ENCODE measurements around the gene DGCR2.

The DGCR2 gene

GRCh38 chr22:19042285-19043120 lies 79.7 kb downstream of the DGCR2 start:
- no peak for DNase-seq (ENCODE audit: low spot score)
- no peak for TF ChIP-seq CTCF (IDR thresholded peaks at IDR 0.05; ENCODE audit: borderline replicate concordance, control extremely low read depth, extremely low read depth, insufficient read depth, missing control alignments)
- in situ Hi-C loops (cut with MboI; ENCODE audit: low sequenced_read_pairs, unreplicated experiment), result no loop called here

GRCh38 chr22:19041704-19042074 lies 80.5 kb downstream of the DGCR2 start:
- in situ Hi-C loops (cut with MboI; ENCODE audit: low sequenced_read_pairs, unreplicated experiment), result no loop called here
- TF ChIP-seq CTCF (IDR thresholded peaks at IDR 0.05; ENCODE audit: borderline replicate concordance, control extremely low read depth, extremely low read depth, insufficient read depth, missing control alignments), result no peak
- no peak for DNase-seq (ENCODE audit: low spot score)

- no peak for DNase-seq (ENCODE audit: low spot score)
- no peak for TF ChIP-seq CTCF (IDR thresholded peaks at IDR 0.05; ENCODE audit: borderline replicate concordance, control extremely low read depth, extremely low read depth, insufficient read depth, missing control alignments)
- in situ Hi-C loops (cut with MboI; ENCODE audit: low sequenced_read_pairs, unreplicated experiment), result no loop called here
Measured at GRCh38 chr22:19040888-19041703, 81.1 kb downstream of the DGCR2 start.

- DNase-seq (ENCODE audit: low spot score), result no peak
- TF ChIP-seq CTCF (IDR thresholded peaks at IDR 0.05; ENCODE audit: borderline replicate concordance, control extremely low read depth, extremely low read depth, insufficient read depth, missing control alignments), result no peak
- in situ Hi-C loops (cut with MboI; ENCODE audit: low sequenced_read_pairs, unreplicated experiment), result no loop called here
Measured at GRCh38 chr22:19040391-19040861, 81.8 kb downstream of the DGCR2 start.

- DNase-seq (ENCODE audit: low spot score), result no peak
- no peak for TF ChIP-seq CTCF (IDR thresholded peaks at IDR 0.05; ENCODE audit: borderline replicate concordance, control extremely low read depth, extremely low read depth, insufficient read depth, missing control alignments)
- in situ Hi-C loops (cut with MboI; ENCODE audit: low sequenced_read_pairs, unreplicated experiment), result no loop called here
Measured at GRCh38 chr22:19039796-19040280, 82.4 kb downstream of the DGCR2 start.

GRCh38 chr22:19039448-19039780 lies 82.8 kb downstream of the DGCR2 start:
- in situ Hi-C loops (cut with MboI; ENCODE audit: low sequenced_read_pairs, unreplicated experiment), result no loop called here
- no peak for DNase-seq (ENCODE audit: low spot score)
- TF ChIP-seq CTCF (IDR thresholded peaks at IDR 0.05; ENCODE audit: borderline replicate concordance, control extremely low read depth, extremely low read depth, insufficient read depth, missing control alignments), result no peak

All from GM13976 (cell line).